WTC11 (cell line): ENCODE measurements around the gene PRSS38. TPM values are rescaled to one million over a fixed set of nuclear protein-coding genes. Genes with fewer than 3 reads are reported as not detected.

ENCODE experiments used
- ATAC-seq: fragments of 200-7000 bp; cut with Tn5 transposase; 2 replicates; pipeline ENCODE4 v1.10.0; 2021; ENCODE audit warnings: mild to moderate bottlenecking, moderate library complexity
- CTCF ChIA-PET: fragments of 300-600 bp; sonication (Branson Sonifier 250); formaldehyde crosslinking; loops from one replicate; lab custom pipeline; 2021; ENCODE audit warnings: antibody characterized with exemption; lab: Charles Lee
- POLR2A ChIA-PET: fragments of 350-600 bp; sonication (Branson Sonifier 250); formaldehyde crosslinking; loops from one replicate; lab custom pipeline; 2021; ENCODE audit warnings: antibody characterized with exemption; lab: Charles Lee
- DNase-seq: peaks from one replicate; pipeline ENCODE4 v3.0.0; 2021; ENCODE audit warnings: low spot score
- H3K27ac Mint-ChIP-seq: 2 replicates; pipeline ENCODE4 v1.8.0; 2021; ENCODE audit warnings: mixed read lengths
- H3K27me3 Mint-ChIP-seq: 2 replicates; pipeline ENCODE4 v1.8.0; 2021; ENCODE audit warnings: low read depth, mild to moderate bottlenecking, moderate library complexity, mixed read lengths
- H3K36me3 Mint-ChIP-seq: 2 replicates; pipeline ENCODE4 v1.8.0; 2021; ENCODE audit warnings: mixed read lengths
- H3K4me1 Mint-ChIP-seq: 2 replicates; pipeline ENCODE4 v1.8.0; 2022; ENCODE audit warnings: mixed read lengths
- H3K4me3 Mint-ChIP-seq: 2 replicates; pipeline ENCODE4 v1.8.0; 2021; ENCODE audit warnings: mild to moderate bottlenecking, moderate library complexity, mixed read lengths
- H3K9me3 Mint-ChIP-seq: 2 replicates; pipeline ENCODE4 v1.8.0; 2021; ENCODE audit warnings: mixed read lengths
- ATF1 ChIP-seq: sonication (generic); formaldehyde crosslinking; IDR thresholded peaks from 2 replicates; pipeline ENCODE4 v1.8.1; 2023; ENCODE audit warnings: mild to moderate bottlenecking, moderate library complexity, missing genetic modification reagents
- ATF2 ChIP-seq: sonication (generic); formaldehyde crosslinking; IDR thresholded peaks from 2 replicates; pipeline ENCODE4 v1.8.1; 2022; ENCODE audit warnings: low read depth, missing genetic modification reagents, borderline replicate concordance
- CDX4 ChIP-seq: fragments of 250-450 bp; sonication (Bioruptor Pico); IDR thresholded peaks from 2 replicates; pipeline ENCODE4 v1.9.0; 2021; ENCODE audit warnings: moderate library complexity, mild to moderate bottlenecking, inconsistent platforms, borderline replicate concordance
- E2F1 ChIP-seq: sonication (generic); formaldehyde crosslinking; IDR thresholded peaks from 2 replicates; pipeline ENCODE4 v1.8.0; 2022; ENCODE audit warnings: mild to moderate bottlenecking, missing genetic modification reagents
- ESRRA ChIP-seq: sonication (generic); formaldehyde crosslinking; IDR thresholded peaks from 2 replicates; pipeline ENCODE4 v1.8.1; 2022; ENCODE audit warnings: mild to moderate bottlenecking, missing genetic modification reagents, borderline replicate concordance
- ETV6 ChIP-seq: sonication (generic); formaldehyde crosslinking; IDR thresholded peaks from 2 replicates; pipeline ENCODE4 v1.8.1; 2022; ENCODE audit warnings: mild to moderate bottlenecking, missing genetic modification reagents
- FOXP1 ChIP-seq: sonication (generic); formaldehyde crosslinking; IDR thresholded peaks from 2 replicates; pipeline ENCODE4 v1.8.0; 2022; ENCODE audit warnings: missing genetic modification reagents, mild to moderate bottlenecking, moderate library complexity, borderline replicate concordance
- GABPB1 ChIP-seq: sonication (generic); formaldehyde crosslinking; IDR thresholded peaks from 2 replicates; pipeline ENCODE4 v1.8.1; 2023; ENCODE audit warnings: mild to moderate bottlenecking, missing genetic modification reagents
- HMGA2 ChIP-seq: fragments of 250-450 bp; sonication (Bioruptor Pico); IDR thresholded peaks from 2 replicates; pipeline ENCODE4 v1.4.0; 2021; ENCODE audit warnings: mild to moderate bottlenecking, moderate library complexity
- MAX ChIP-seq: sonication (generic); formaldehyde crosslinking; IDR thresholded peaks from 2 replicates; pipeline ENCODE4 v1.8.0; 2022; ENCODE audit warnings: mild to moderate bottlenecking, missing genetic modification reagents
- NFE2L1 ChIP-seq: sonication (generic); formaldehyde crosslinking; IDR thresholded peaks from 2 replicates; pipeline ENCODE4 v1.8.1; 2023; ENCODE audit warnings: missing genetic modification reagents
- NFYB ChIP-seq: sonication (generic); formaldehyde crosslinking; conservative IDR thresholded peaks from 2 replicates; pipeline ENCODE4 v1.8.0; 2022; ENCODE audit warnings: low read depth, missing genetic modification reagents
- PRRX2 ChIP-seq: fragments of 250-450 bp; sonication (Bioruptor Pico); IDR thresholded peaks from 2 replicates; pipeline ENCODE4 v1.8.0; 2021; ENCODE audit warnings: mild to moderate bottlenecking
- RELA ChIP-seq: sonication (generic); formaldehyde crosslinking; IDR thresholded peaks from 2 replicates; pipeline ENCODE4 v1.8.1; 2022; ENCODE audit warnings: missing genetic modification reagents, mild to moderate bottlenecking, borderline replicate concordance
- SOX15 ChIP-seq: fragments of 250-450 bp; sonication (Bioruptor Pico); IDR thresholded peaks from 2 replicates; pipeline ENCODE4 v1.9.0; 2021; ENCODE audit warnings: mild to moderate bottlenecking
- STAT6 ChIP-seq: sonication (generic); formaldehyde crosslinking; conservative IDR thresholded peaks from 2 replicates; pipeline ENCODE4 v1.8.1; 2023; ENCODE audit warnings: mild to moderate bottlenecking, low read depth, missing genetic modification reagents, moderate library complexity
- TCF7 ChIP-seq: sonication (generic); formaldehyde crosslinking; IDR thresholded peaks from 2 replicates; pipeline ENCODE4 v1.8.0; 2022; ENCODE audit warnings: mild to moderate bottlenecking, low read depth, missing genetic modification reagents, moderate library complexity
- TEAD1 ChIP-seq: sonication (generic); formaldehyde crosslinking; IDR thresholded peaks from 2 replicates; pipeline ENCODE4 v1.8.0; 2022; ENCODE audit warnings: mild to moderate bottlenecking, missing genetic modification reagents
- TP53 ChIP-seq: sonication (generic); formaldehyde crosslinking; IDR thresholded peaks from 2 replicates; pipeline ENCODE4 v1.8.1; 2023; ENCODE audit warnings: mild to moderate bottlenecking, missing genetic modification reagents
- ZBTB43 ChIP-seq: sonication (generic); formaldehyde crosslinking; IDR thresholded peaks from 2 replicates; pipeline ENCODE4 v1.8.1; 2023; ENCODE audit warnings: mild to moderate bottlenecking, missing genetic modification reagents
- ZNF121 ChIP-seq: sonication (generic); formaldehyde crosslinking; IDR thresholded peaks from 2 replicates; pipeline ENCODE4 v1.8.0; 2023; ENCODE audit warnings: missing genetic modification reagents
- ZNF138 ChIP-seq: sonication (generic); formaldehyde crosslinking; conservative IDR thresholded peaks from 2 replicates; pipeline ENCODE4 v1.8.1; 2022; ENCODE audit warnings: mild to moderate bottlenecking, moderate library complexity, missing genetic modification reagents
- ZNF219 ChIP-seq: sonication (generic); formaldehyde crosslinking; IDR thresholded peaks from 2 replicates; pipeline ENCODE4 v1.8.0; 2023; ENCODE audit warnings: missing genetic modification reagents, mild to moderate bottlenecking, borderline replicate concordance
- ZNF281 ChIP-seq: sonication (generic); formaldehyde crosslinking; IDR thresholded peaks from 2 replicates; pipeline ENCODE4 v1.8.0; 2023; ENCODE audit warnings: mild to moderate bottlenecking, missing genetic modification reagents
- ZNF416 ChIP-seq: fragments of 250-450 bp; sonication (Bioruptor Pico); IDR thresholded peaks from 2 replicates; pipeline ENCODE4 v1.9.0; 2021; ENCODE audit warnings: mild to moderate bottlenecking, inconsistent platforms
- ZNF423 ChIP-seq: fragments of 250-450 bp; sonication (Bioruptor Pico); IDR thresholded peaks from 2 replicates; pipeline ENCODE4 v2.1.2; 2022; ENCODE audit warnings: mild to moderate bottlenecking, moderate library complexity
- total RNA-seq: library from RNA; stranded (reverse); gene quantifications from 3 replicates; pipeline ENCODE4 v1.2.3, GENCODE V29; 2021

Gene PRSS38
- total RNA-seq, 1 experiment from 2014 or later, result not detected

- TF ChIP-seq STAT6 (CRISPR knock-in tag) (no peak), TCF7 (CRISPR knock-in tag) (no peak), PRRX2 (CRISPR knock-in tag) (no peak), HMGA2 (CRISPR knock-in tag) (no peak)
These were observed 8.7 kb downstream of the PRSS38 start (continued) for GRCh38 chr1:227824204-227824603.

- Mint-ChIP-seq H3K4me3 (no peak overlapping the region), H3K27ac (no peak overlapping the region), H3K9me3 (peaks cover 31% of the 10 kb centered on the region), H3K27me3 (peaks cover 26% of the 10 kb centered on the region), H3K4me1 (no peaks in the 10 kb centered on the region), H3K36me3 (no peaks in the 10 kb centered on the region)
- DNase-seq, result no peak
- TF ChIP-seq ESRRA (no peak), ZNF423 (CRISPR knock-in tag) (no peak), NFE2L1 (CRISPR knock-in tag) (no peak), PRRX2 (CRISPR knock-in tag) (no peak), ZNF138 (CRISPR knock-in tag) (no peak), ZNF219 (CRISPR knock-in tag) (no peak), TCF7 (CRISPR knock-in tag) (no peak), HMGA2 (CRISPR knock-in tag) (no peak), RELA (CRISPR knock-in tag) (no peak), E2F1 (no peak), ZNF121 (no peak)
- ATAC-seq, result no peak
- POLR2A ChIA-PET, result no interaction called here
- CTCF ChIA-PET, result no interaction called here
These were observed 13.3 kb downstream of the PRSS38 start for GRCh38 chr1:227828786-227829185.

- H3K27me3 Mint-ChIP-seq, result no peaks in the 10 kb centered on the region
- no peaks in the 10 kb centered on the region for H3K36me3 Mint-ChIP-seq
- H3K4me1 Mint-ChIP-seq, result peaks cover 4% of the 10 kb centered on the region; the same call in 1 of the 2 replicates
- peaks cover 4% of the 10 kb centered on the region; the same call in 1 of the 2 replicates for H3K9me3 Mint-ChIP-seq
- no peak overlapping the region for H3K4me3 Mint-ChIP-seq
- DNase-seq (no peak), ATAC-seq (no peak)
- no peak overlapping the region for H3K27ac Mint-ChIP-seq
- TF ChIP-seq CDX4 (CRISPR knock-in tag), result no peak
- no peak for TF ChIP-seq NFYB (CRISPR knock-in tag)
- TF ChIP-seq ETV6 (CRISPR knock-in tag), result no peak
- no peak for TF ChIP-seq ATF1 (CRISPR knock-in tag)
- TF ChIP-seq MAX (CRISPR knock-in tag), result no peak
- TF ChIP-seq TP53 (CRISPR knock-in tag), result no peak
- TF ChIP-seq ZNF281, result no peak
- no peak for TF ChIP-seq ATF2 (CRISPR knock-in tag)
- TF ChIP-seq GABPB1 (CRISPR knock-in tag), result no peak
- TF ChIP-seq ZBTB43, result no peak
- TF ChIP-seq FOXP1 (CRISPR knock-in tag), result no peak
- no peak for TF ChIP-seq TEAD1
- no peak for TF ChIP-seq ZNF416 (CRISPR knock-in tag)
- no peak for TF ChIP-seq SOX15
- POLR2A ChIA-PET, result no interaction called here
- CTCF ChIA-PET, result no interaction called here
These were observed 22.7 kb downstream of the PRSS38 start for GRCh38 chr1:227838181-227838580.
